HG02610 (cell line): Measurements from ENCODE around the gene FREM2.

Experiments used
- ATAC-seq: cut with Tn5 transposase; IDR thresholded peaks from one replicate; pipeline ENCODE4 v1.9.1; 2021; ENCODE audit warnings: mild to moderate bottlenecking, moderate library complexity; ENCODE audit not compliant: unreplicated experiment

The FREM2 gene

DNA sequence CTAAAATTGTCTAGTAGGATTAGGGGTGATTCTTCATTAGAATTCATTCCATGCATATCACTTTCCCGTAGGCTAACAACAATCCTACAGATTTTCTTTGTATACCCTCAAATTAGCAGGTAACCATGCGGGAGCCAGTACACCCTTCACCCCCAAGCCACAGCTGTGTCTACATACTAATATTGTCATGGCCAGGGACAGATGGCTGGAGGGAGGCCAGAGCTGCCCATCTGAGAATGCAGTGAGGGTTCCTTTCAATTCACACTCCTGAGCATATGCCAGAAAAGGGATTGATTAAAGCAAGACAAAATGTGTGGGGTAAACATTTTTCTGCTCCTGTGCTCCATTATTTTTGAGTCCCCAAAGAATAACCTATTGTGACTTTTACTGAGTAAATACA is 68.9 kb downstream of the FREM2 start:
- ATAC-seq: no peak

GRCh38 chr13:38758277-38758676 is 71.4 kb downstream of the FREM2 start:
- no peak for ATAC-seq

- ATAC-seq: no peak
Observed at GRCh38 chr13:38759390-38759789, 72.5 kb downstream of the FREM2 start.

DNA sequence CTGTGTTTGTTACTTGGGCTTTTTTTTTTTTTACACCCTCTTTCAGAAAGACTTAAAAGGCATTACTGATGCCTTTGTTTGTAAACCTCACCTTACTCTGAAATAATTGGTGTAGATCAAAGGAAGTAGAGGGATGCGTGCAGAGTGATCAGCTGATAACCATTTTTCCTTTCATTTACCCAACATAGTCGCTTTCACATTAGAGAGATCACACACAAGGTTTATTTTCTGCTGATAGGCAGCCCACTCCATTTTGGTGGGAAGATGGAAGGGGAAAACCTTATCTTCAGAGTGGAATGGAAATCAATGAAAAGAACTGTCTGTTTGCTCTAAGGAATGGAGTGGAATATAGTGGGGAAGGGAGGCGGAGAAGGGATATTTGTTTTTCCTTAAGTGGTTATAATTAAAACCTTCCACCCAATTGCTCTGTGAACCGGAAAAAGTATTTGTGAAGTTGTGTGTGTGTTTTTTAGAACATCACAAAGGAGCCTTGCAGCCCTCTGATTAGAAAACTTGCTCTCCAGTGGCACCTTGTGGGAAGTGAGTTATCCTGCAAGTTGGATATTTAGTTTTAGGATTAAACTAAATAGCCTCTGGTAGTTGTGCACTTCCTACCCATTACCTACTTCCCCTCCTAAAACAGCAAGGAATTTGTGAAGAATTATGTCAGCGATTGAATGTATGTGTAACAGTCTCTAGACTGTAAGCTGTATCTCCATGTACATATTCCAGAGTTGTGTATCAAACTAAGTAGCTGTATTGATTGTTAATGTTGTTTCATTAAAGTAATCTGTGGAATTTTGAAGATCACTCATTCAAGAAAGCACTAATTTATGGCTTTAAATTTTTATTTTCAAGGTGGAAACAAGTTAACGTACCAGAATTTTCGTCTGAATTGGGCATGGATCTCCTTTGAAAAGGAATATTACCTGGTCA is 76.8 kb downstream of the FREM2 start:
- ATAC-seq: peak; percentile 54

DNA sequence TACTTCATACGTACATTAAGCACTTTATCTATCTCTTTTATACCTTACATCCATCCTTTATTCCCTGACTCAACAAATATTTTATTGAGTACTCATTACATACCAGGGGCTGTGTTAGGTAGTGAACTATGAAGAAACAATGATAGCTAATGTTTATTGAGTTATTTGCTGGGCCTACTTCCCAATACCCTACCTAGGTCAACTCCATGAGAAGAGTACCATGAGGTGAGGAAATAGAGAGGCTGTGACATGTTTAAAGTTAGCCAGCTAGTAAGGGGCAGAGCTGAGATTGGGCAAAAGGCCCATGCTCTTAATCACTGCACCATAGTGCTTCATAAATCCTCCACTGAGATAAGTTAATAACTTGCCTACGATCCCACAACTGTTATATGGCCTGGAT is 79.9 kb downstream of the FREM2 start:
- ATAC-seq: no peak

- no peak for ATAC-seq
Observed at GRCh38 chr13:38767506-38768265, 80.8 kb downstream of the FREM2 start.

DNA sequence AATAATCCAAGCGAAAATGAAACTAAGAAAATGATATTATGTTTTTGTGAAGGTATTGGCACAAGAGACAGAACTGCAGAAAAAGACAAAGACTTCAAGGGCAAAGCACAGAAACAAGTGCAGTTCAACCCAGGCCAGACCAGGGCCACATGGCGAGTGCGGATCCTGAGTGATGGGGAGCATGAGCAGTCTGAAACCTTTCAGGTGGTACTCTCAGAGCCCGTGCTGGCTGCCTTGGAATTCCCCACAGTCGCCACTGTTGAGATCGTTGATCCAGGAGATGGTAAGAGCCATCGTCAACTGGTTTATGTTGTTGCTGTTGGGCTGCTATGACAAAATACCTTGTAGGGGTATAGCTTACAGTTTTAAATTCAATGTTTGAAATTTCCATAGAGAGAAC is 82.6 kb downstream of the FREM2 start:
- no peak for ATAC-seq

- no peak for ATAC-seq
Observed at GRCh38 chr13:38775085-38775484, 88.2 kb downstream of the FREM2 start.

DNA sequence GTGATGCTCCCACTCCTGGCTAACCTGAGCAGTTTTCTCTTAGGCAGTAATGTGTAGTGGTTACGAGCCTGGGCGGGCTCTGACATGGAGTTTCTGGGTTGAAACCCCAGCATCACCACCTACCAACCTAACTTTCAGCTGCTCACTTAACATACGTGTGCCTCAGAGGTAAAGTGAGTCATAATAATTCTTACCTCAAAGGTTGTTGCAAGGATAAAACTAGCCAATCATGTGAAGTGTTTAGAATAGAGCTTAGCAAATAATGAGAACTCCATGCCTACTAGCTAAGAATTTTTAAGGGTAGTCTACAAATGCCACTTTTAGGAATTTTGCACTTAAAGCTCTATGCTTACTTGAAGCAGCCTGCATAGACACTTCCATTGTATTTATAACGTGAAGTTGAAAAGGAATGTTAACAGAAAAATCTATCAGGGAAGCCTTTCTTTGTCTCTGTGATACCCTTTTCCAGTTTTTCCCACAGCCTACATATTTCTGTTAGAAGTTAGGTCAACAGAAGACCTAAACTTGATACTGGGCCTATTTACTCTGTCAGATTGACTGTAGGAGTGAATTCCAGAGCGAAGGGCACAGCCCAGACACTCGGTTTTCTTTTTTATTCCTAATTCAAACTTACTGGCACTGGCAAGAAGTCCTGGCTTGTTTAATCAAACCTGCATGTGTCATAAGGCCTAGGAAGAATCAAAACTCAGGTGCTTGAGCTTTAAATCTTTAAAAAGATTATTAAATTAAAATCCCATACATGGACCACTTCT is 90.7 kb downstream of the FREM2 start:
- no peak for ATAC-seq

GRCh38 chr13:38781539-38781938 is 94.7 kb downstream of the FREM2 start:
- no peak for ATAC-seq

GRCh38 chr13:38784036-38784880 is 97.4 kb downstream of the FREM2 start:
- ATAC-seq: no peak

DNA sequence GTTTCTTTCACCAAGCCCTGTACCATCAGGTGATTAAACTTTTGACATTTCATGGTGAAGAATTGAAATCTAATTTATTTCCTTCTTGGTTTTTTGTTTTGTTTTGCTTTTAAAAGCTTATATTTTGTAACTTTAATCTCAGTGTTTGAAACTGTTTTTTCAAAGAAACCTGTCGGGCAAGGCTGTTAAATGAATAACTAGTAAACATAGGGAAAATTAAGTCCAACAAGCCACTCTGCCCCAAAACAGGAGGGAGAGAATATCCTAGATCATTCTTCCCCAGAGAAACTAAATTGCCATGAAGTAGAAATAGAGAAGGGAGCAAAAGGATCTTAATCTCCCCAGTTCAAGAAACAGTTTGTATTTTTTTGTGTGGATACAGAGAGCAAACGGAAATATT is 98.2 kb downstream of the FREM2 start:
- ATAC-seq: no peak

DNA sequence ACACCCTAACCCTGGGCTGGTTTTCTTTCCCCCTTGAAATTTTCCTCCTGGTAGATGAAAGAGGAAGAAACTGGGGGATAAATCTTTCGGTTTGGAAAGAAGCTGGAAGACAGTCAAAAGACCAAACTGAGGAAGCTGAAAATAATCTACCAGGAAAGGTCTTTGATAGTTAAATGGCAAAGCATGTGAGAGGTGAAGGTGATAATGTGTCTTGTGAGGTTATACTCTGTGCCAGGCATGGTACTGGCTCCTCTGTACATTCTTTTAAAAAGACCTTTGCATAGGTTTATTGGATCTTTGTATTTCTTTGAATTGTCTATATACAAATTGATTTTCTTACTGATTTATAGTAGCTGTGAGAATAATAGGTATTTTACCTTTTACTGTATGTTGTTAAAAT is 98.6 kb downstream of the FREM2 start:
- no peak for ATAC-seq

GRCh38 chr13:38787550-38787949 is 100.7 kb downstream of the FREM2 start:
- ATAC-seq: no peak

DNA sequence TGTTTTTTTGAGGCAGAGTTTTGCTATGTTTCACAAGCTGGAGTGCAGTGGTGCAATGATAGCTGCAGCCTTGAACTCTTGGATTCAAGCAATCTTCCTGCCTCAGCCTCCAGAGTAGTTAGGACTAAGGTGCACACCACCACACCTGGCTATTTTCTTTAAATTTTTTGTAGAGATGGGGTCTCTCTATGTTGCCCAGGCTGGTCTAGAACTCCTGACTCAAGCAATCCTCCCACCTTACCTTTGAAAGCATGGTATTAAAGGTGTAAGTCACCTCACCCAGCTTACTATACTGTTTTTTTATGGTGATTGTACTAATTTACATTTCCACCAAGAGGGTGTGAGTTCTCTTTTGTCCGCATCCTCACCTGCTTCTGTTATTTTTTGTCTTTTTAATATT is 110.0 kb downstream of the FREM2 start:
- ATAC-seq: no peak

GRCh38 chr13:38803531-38803930 is 116.7 kb downstream of the FREM2 start:
- ATAC-seq: no peak

GRCh38 chr13:38804061-38804460 is 117.2 kb downstream of the FREM2 start:
- ATAC-seq: no peak

- ATAC-seq: no peak
Observed at GRCh38 chr13:38804536-38804935, 117.7 kb downstream of the FREM2 start.

DNA sequence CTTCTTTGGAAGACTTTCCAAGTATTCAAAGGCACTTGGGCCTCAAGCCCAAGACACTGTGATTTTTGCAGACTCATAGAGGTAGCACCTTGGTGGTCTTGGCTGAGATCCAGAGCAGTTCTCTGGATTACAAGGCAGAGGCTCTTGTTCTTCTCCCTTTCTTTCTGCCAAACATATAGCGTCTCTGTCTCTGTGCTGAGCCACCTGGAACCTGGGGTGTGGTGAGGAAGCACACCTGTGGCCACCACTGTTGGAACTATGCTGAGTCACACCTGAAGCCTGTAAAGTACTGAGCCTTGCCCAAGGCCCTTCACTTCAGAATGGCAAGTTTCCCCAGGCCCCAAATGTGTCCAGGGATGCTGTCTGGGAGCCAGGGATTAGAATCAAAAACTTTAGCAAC is 127.5 kb downstream of the FREM2 start:
- ATAC-seq: no peak

- ATAC-seq: no peak
Observed at GRCh38 chr13:38819053-38819452, 132.2 kb downstream of the FREM2 start.
